Mesenteric fat pad (tissue), 1 donor: ENCODE results near the gene CTNNBL1. TPM values are rescaled to one million over a fixed set of nuclear protein-coding genes. Genes with fewer than 3 reads are reported as not detected.
"Not testable (repeated sequence)": the region's sequence is repeated elsewhere in the genome, so short reads cannot be mapped to it uniquely, and the experiment has no call there.

Experiments used
- DNase-seq: peaks from one replicate; pipeline ENCODE4 v3.0.0-alpha.2; 2020; ENCODE audit warnings: low spot score
- total RNA-seq: library from RNA; stranded (reverse); fragmentation: NEBNext Ultra II Directional; extraction: Animal tissue kit (Norgen Biotek cat#: 25700); gene quantifications from one replicate; pipeline ENCODE4 v1.2.1, GENCODE V29; 2021
- donor health status: DM: yes; HTN: yes; CAD: no.

CTNNBL1 gene
- total RNA-seq, 1 donor from 2014 or later, result 51.8 TPM

- DNase-seq, result no peak
Measured at GRCh38 chr20:37706298-37706697, 12.5 kb downstream of the CTNNBL1 start.

- no peak for DNase-seq
Measured at GRCh38 chr20:37711001-37711400, 17.2 kb downstream of the CTNNBL1 start.

GRCh38 chr20:37711994-37712964 lies 18.4 kb downstream of the CTNNBL1 start:
- DNase-seq, result no peak

- DNase-seq, result no peak
Measured at GRCh38 chr20:37713396-37713795, 19.6 kb downstream of the CTNNBL1 start.

GRCh38 chr20:37714978-37715672 lies 21.3 kb downstream of the CTNNBL1 start:
- no peak for DNase-seq

- DNase-seq, result no peak
Measured at GRCh38 chr20:37721751-37722150, 27.9 kb downstream of the CTNNBL1 start.

- DNase-seq, result not testable (repeated sequence)
Measured at GRCh38 chr20:37722312-37722711, 28.5 kb downstream of the CTNNBL1 start.

- no peak for DNase-seq
Measured at GRCh38 chr20:37723668-37724067, 29.8 kb downstream of the CTNNBL1 start.

GRCh38 chr20:37725165-37725564 lies 31.3 kb downstream of the CTNNBL1 start:
- no peak for DNase-seq

- DNase-seq, result no peak
Measured at GRCh38 chr20:37725855-37726254, 32.0 kb downstream of the CTNNBL1 start.

GRCh38 chr20:37726321-37726720 lies 32.5 kb downstream of the CTNNBL1 start:
- no peak for DNase-seq

GRCh38 chr20:37726971-37727956 lies 33.4 kb downstream of the CTNNBL1 start:
- DNase-seq, result no peak

GRCh38 chr20:37727957-37728634 lies 34.3 kb downstream of the CTNNBL1 start:
- DNase-seq, result no peak

GRCh38 chr20:37728635-37728983 lies 34.8 kb downstream of the CTNNBL1 start:
- DNase-seq, result no peak

GRCh38 chr20:37729452-37729851 lies 35.6 kb downstream of the CTNNBL1 start:
- no peak for DNase-seq

GRCh38 chr20:37729909-37730308 lies 36.1 kb downstream of the CTNNBL1 start:
- no peak for DNase-seq

GRCh38 chr20:37733416-37733815 lies 39.6 kb downstream of the CTNNBL1 start:
- no peak for DNase-seq

GRCh38 chr20:37734228-37734985 lies 40.6 kb downstream of the CTNNBL1 start:
- DNase-seq, result no peak

- no peak for DNase-seq
Measured at GRCh38 chr20:37735541-37735940, 41.7 kb downstream of the CTNNBL1 start.

- no peak for DNase-seq
Measured at GRCh38 chr20:37736132-37736531, 42.3 kb downstream of the CTNNBL1 start.
